ENCODE results near the gene RNPEPL1. TPM values are rescaled to one million over a fixed set of nuclear protein-coding genes. Genes with fewer than 3 reads are reported as not detected.
"Not testable (repeated sequence)": the region's sequence is repeated elsewhere in the genome, so short reads cannot be mapped to it uniquely, and the experiment has no call there.

Gene RNPEPL1
- total RNA-seq, 1 donor from 2014 or later: 29.2 TPM

GRCh38 chr2:240530181-240530580 is 38.1 kb upstream of the RNPEPL1 start:
- H3K4me1 Mint-ChIP-seq (ENCODE audit: unreplicated experiment): peaks cover under 1% of the 10 kb centered on the region
- no peak overlapping the region for H3K4me3 Mint-ChIP-seq (ENCODE audit: unreplicated experiment)
- H3K27me3 Mint-ChIP-seq (ENCODE audit: unreplicated experiment): peaks cover 19% of the 10 kb centered on the region
- TF ChIP-seq CTCF (IDR thresholded peaks at IDR 0.05; ENCODE audit: unreplicated experiment): no peak
- H3K27ac Mint-ChIP-seq (ENCODE audit: unreplicated experiment): no peak overlapping the region
- no peak for DNase-seq (ENCODE audit: low spot score)
- peaks cover 27% of the 10 kb centered on the region for H3K9me3 Mint-ChIP-seq (ENCODE audit: unreplicated experiment)
- peaks cover 23% of the 10 kb centered on the region for H3K36me3 Mint-ChIP-seq (ENCODE audit: low read depth, unreplicated experiment)

GRCh38 chr2:240531038-240531437 is 37.2 kb upstream of the RNPEPL1 start:
- H3K4me3 Mint-ChIP-seq (ENCODE audit: unreplicated experiment): no peak overlapping the region
- peaks cover 17% of the 10 kb centered on the region for H3K36me3 Mint-ChIP-seq (ENCODE audit: low read depth, unreplicated experiment)
- H3K9me3 Mint-ChIP-seq (ENCODE audit: unreplicated experiment): peaks cover 23% of the 10 kb centered on the region
- H3K27ac Mint-ChIP-seq (ENCODE audit: unreplicated experiment): no peak overlapping the region
- DNase-seq (ENCODE audit: low spot score): no peak
- no peak for TF ChIP-seq CTCF (IDR thresholded peaks at IDR 0.05; ENCODE audit: unreplicated experiment)
- H3K4me1 Mint-ChIP-seq (ENCODE audit: unreplicated experiment): peaks cover 3% of the 10 kb centered on the region
- H3K27me3 Mint-ChIP-seq (ENCODE audit: unreplicated experiment): peaks cover 15% of the 10 kb centered on the region

GRCh38 chr2:240532031-240532775 is 36.1 kb upstream of the RNPEPL1 start:
- no peak overlapping the region for H3K27ac Mint-ChIP-seq (ENCODE audit: unreplicated experiment)
- H3K36me3 Mint-ChIP-seq (ENCODE audit: low read depth, unreplicated experiment): peaks cover 8% of the 10 kb centered on the region
- H3K27me3 Mint-ChIP-seq (ENCODE audit: unreplicated experiment): peaks cover 10% of the 10 kb centered on the region
- DNase-seq (ENCODE audit: low spot score): no peak
- no peak overlapping the region for H3K4me3 Mint-ChIP-seq (ENCODE audit: unreplicated experiment)
- H3K9me3 Mint-ChIP-seq (ENCODE audit: unreplicated experiment): peaks cover 15% of the 10 kb centered on the region
- H3K4me1 Mint-ChIP-seq (ENCODE audit: unreplicated experiment): peaks cover 3% of the 10 kb centered on the region
- no peak for TF ChIP-seq CTCF (IDR thresholded peaks at IDR 0.05; ENCODE audit: unreplicated experiment)

- DNase-seq (ENCODE audit: low spot score): no peak
- Mint-ChIP-seq H3K27me3 (ENCODE audit: unreplicated experiment) (no peaks in the 10 kb centered on the region), H3K4me1 (ENCODE audit: unreplicated experiment) (peaks cover 3% of the 10 kb centered on the region), H3K9me3 (ENCODE audit: unreplicated experiment) (peaks cover 12% of the 10 kb centered on the region), H3K27ac (ENCODE audit: unreplicated experiment) (no peak overlapping the region), H3K36me3 (ENCODE audit: low read depth, unreplicated experiment) (peaks cover 26% of the 10 kb centered on the region), H3K4me3 (ENCODE audit: unreplicated experiment) (no peak overlapping the region)
- TF ChIP-seq CTCF (IDR thresholded peaks at IDR 0.05; ENCODE audit: unreplicated experiment): no peak
Observed at GRCh38 chr2:240538031-240538780, 30.1 kb upstream of the RNPEPL1 start.

GRCh38 chr2:240539101-240539500 is 29.2 kb upstream of the RNPEPL1 start:
- not testable (repeated sequence) for H3K27me3 Mint-ChIP-seq (ENCODE audit: unreplicated experiment); DNase-seq (ENCODE audit: low spot score); H3K27ac Mint-ChIP-seq (ENCODE audit: unreplicated experiment); H3K4me1 Mint-ChIP-seq (ENCODE audit: unreplicated experiment)
- H3K36me3 Mint-ChIP-seq (ENCODE audit: low read depth, unreplicated experiment): peaks cover 30% of the 10 kb centered on the region
- H3K4me3 Mint-ChIP-seq (ENCODE audit: unreplicated experiment): peak overlapping the region; percentile 48
- H3K9me3 Mint-ChIP-seq (ENCODE audit: unreplicated experiment): peaks cover 12% of the 10 kb centered on the region

All from endothelial cell (in vitro differentiated cells).